ENCODE data around the gene ZNF415. TPM values are rescaled to one million over a fixed set of nuclear protein-coding genes. Genes with fewer than 3 reads are reported as not detected.

ZNF415 gene
- total and polyA plus RNA-seq, 5 donors from 2014 or later: 0.49 to 3.4 (median 1.1) TPM; not detected in 2

GRCh38 chr19:53092723-53093122 is 40.0 kb downstream of the ZNF415 start:
- H3K4me1 Mint-ChIP-seq: peaks cover 0 to 30% (median 8%) of the 10 kb centered on the region in 4 donors
- Histone ChIP-seq H3K4me1 (ENCODE audit: control insufficient read depth, insufficient read depth, low read length, poor library complexity, severe bottlenecking) (no peaks in the 10 kb centered on the region), H3K36me3 (ENCODE audit: control insufficient read depth, insufficient read depth, low read length) (peaks cover 54% of the 10 kb centered on the region), H3K9me3 (ENCODE audit: control insufficient read depth in 2 of 2, low read length in 2 of 2) (peaks cover 4 to 14% of the 10 kb centered on the region in 2 experiments), H3K27ac (ENCODE audit: insufficient read depth, low read length, poor library complexity, severe bottlenecking) (no peak overlapping the region), H3K4me3 (ENCODE audit: low read depth, low read length) (no peak overlapping the region), H3K27me3 (ENCODE audit: control insufficient read depth, insufficient read depth, low read length) (no peaks in the 10 kb centered on the region)
- no peak for ATAC-seq (ENCODE audit: low read depth in 2 of 2)
- no peak for DNase-seq
- H3K27me3 Mint-ChIP-seq: no peaks in the 10 kb centered on the region
- no peak overlapping the region for H3K27ac Mint-ChIP-seq
- peaks cover 0 to 22% (median 4%) of the 10 kb centered on the region in 7 donors for H3K9me3 Mint-ChIP-seq
- peaks cover 59% of the 10 kb centered on the region for H3K36me3 Mint-ChIP-seq
- H3K4me3 Mint-ChIP-seq: no peak overlapping the region

DNA sequence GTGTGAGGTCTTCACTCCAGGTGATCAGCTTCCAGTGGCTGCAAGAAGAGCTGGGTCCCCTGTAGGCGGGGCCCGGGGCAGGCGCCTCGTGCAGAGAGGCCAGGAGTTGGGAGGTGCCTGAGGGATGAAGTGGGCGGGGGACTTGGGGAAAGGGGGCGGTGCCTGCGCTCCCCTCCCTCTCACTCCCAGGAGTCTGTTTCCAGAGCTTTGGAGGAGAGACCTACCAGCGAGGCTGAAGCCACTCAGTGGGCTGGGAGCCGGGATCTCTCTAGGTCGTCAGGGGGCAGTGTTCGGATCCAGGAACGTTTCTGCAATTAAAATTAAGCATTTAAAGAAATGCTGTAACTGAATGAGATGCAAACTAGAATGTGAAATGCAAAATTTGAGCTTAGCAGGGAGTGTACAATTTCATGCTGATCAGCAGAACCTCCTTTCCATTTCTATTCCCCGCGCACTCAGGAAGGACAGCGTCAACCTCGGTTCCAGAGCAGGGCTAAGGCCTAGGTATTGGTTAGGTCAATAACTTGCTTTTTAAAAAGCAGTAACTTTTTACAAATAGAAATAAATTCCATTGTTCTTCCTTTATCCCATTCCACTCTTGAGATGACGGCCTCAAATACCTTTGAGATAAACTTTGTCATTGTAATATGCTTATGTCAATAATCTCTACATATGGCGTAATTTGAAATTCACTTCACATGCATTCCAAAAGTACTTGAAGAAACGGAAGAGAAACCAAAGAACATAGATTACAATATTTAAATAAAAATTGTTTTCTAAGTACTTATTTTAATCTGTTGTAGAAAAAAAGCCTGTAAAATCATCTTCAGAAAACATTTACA is 41.1 kb downstream of the ZNF415 start:
- Mint-ChIP-seq H3K27ac (peak overlapping the region in 1 of 3 donors; percentile 71), H3K9me3 (peaks cover 0 to 23% (median 4%) of the 10 kb centered on the region in 7 donors), H3K27me3 (no peaks in the 10 kb centered on the region), H3K36me3 (peaks cover 61% of the 10 kb centered on the region), H3K4me1 (peaks cover 0 to 31% (median 9%) of the 10 kb centered on the region in 4 donors), H3K4me3 (peak overlapping the region in 1 of 4 donors; percentile 16)
- H3K4me1 ChIP-seq (ENCODE audit: control insufficient read depth, insufficient read depth, low read length, poor library complexity, severe bottlenecking): no peaks in the 10 kb centered on the region
- no peak for ATAC-seq (ENCODE audit: low read depth in 2 of 2)
- H3K9me3 ChIP-seq (ENCODE audit: control insufficient read depth in 2 of 2, low read length in 2 of 2): peaks cover 0 to 14% of the 10 kb centered on the region in 2 experiments
- no peaks in the 10 kb centered on the region for H3K27me3 ChIP-seq (ENCODE audit: control insufficient read depth, insufficient read depth, low read length)
- H3K4me3 ChIP-seq (ENCODE audit: low read depth, low read length): no peak overlapping the region
- DNase-seq: no peak
- H3K27ac ChIP-seq (ENCODE audit: insufficient read depth, low read length, poor library complexity, severe bottlenecking): no peak overlapping the region
- H3K36me3 ChIP-seq (ENCODE audit: control insufficient read depth, insufficient read depth, low read length): peaks cover 57% of the 10 kb centered on the region

DNA sequence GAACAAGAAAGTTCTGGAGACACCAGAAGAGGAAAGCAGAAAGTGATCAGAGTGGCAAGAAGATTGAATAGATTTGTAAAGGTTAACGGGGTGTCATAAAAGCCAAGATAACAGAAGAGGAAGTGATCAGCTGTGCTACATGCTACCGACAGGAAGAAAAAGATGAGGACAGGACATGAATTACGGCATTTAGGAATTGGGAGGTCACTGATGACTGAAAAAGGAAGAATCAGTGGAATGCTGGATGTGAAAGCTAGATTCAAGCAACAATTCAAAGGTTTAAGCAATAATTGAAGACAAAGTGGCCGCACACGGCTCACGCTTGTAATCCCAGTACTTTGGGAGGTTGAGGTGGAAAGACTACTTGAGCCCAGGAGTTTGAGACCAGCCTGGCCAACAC is 44.6 kb downstream of the ZNF415 start:
- H3K9me3 ChIP-seq (ENCODE audit: control insufficient read depth in 2 of 2, low read length in 2 of 2): peaks cover 12 to 16% of the 10 kb centered on the region in 2 experiments
- no peak overlapping the region for H3K4me3 ChIP-seq (ENCODE audit: low read depth, low read length)
- peaks cover 72% of the 10 kb centered on the region for H3K36me3 Mint-ChIP-seq
- no peaks in the 10 kb centered on the region for H3K4me1 ChIP-seq (ENCODE audit: control insufficient read depth, insufficient read depth, low read length, poor library complexity, severe bottlenecking)
- DNase-seq (no peak), ATAC-seq (ENCODE audit: low read depth in 2 of 2) (no peak)
- no peak overlapping the region for H3K4me3 Mint-ChIP-seq
- H3K9me3 Mint-ChIP-seq: peaks cover 0 to 24% (median 11%) of the 10 kb centered on the region in 7 donors
- no peak overlapping the region for H3K27ac ChIP-seq (ENCODE audit: insufficient read depth, low read length, poor library complexity, severe bottlenecking)
- H3K36me3 ChIP-seq (ENCODE audit: control insufficient read depth, insufficient read depth, low read length): peaks cover 78% of the 10 kb centered on the region
- H3K27me3 ChIP-seq (ENCODE audit: control insufficient read depth, insufficient read depth, low read length): no peaks in the 10 kb centered on the region
- peaks cover 0 to 21% (median 9%) of the 10 kb centered on the region in 4 donors for H3K4me1 Mint-ChIP-seq
- peak overlapping the region in 1 of 3 donors; percentile 14 for H3K27ac Mint-ChIP-seq
- no peaks in the 10 kb centered on the region for H3K27me3 Mint-ChIP-seq

GRCh38 chr19:53086949-53087348 is 45.8 kb downstream of the ZNF415 start:
- Mint-ChIP-seq H3K27ac (peak overlapping the region in 1 of 3 donors; percentile 27), H3K9me3 (peaks cover 0 to 25% (median 14%) of the 10 kb centered on the region in 7 donors), H3K4me1 (peaks cover 0 to 22% (median 9%) of the 10 kb centered on the region in 4 donors), H3K36me3 (peaks cover 76% of the 10 kb centered on the region), H3K4me3 (no peak overlapping the region), H3K27me3 (no peaks in the 10 kb centered on the region)
- H3K27me3 ChIP-seq (ENCODE audit: control insufficient read depth, insufficient read depth, low read length): no peaks in the 10 kb centered on the region
- peaks cover 14 to 28% of the 10 kb centered on the region in 2 experiments for H3K9me3 ChIP-seq (ENCODE audit: control insufficient read depth in 2 of 2, low read length in 2 of 2)
- no peak overlapping the region for H3K4me3 ChIP-seq (ENCODE audit: low read depth, low read length)
- DNase-seq: no peak
- no peak overlapping the region for H3K27ac ChIP-seq (ENCODE audit: insufficient read depth, low read length, poor library complexity, severe bottlenecking)
- no peak for ATAC-seq (ENCODE audit: low read depth in 2 of 2)
- no peaks in the 10 kb centered on the region for H3K4me1 ChIP-seq (ENCODE audit: control insufficient read depth, insufficient read depth, low read length, poor library complexity, severe bottlenecking)
- H3K36me3 ChIP-seq (ENCODE audit: control insufficient read depth, insufficient read depth, low read length): peaks cover 85% of the 10 kb centered on the region

DNA sequence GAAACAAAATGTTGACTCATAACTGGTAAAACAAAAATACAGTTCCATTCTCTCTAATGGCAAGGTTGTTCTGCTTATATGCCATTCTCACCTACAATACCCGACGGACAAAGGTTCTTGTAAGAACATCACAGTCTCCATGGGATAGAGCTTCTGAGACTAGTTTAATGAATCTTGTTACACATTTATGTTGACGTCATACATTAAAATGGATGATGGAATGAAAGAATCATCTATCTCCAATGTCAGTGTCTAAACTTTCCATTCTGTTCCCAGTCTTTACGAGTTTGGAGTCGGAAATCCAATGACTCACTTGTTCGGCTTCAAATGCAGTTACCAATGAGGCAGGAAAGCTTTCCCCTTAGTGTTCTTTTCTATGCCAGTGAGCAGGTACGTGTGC is 47.2 kb downstream of the ZNF415 start:
- Mint-ChIP-seq H3K27me3 (no peaks in the 10 kb centered on the region), H3K9me3 (peaks cover 0 to 34% (median 23%) of the 10 kb centered on the region in 7 donors), H3K36me3 (peaks cover 84% of the 10 kb centered on the region), H3K4me3 (no peak overlapping the region), H3K4me1 (peaks cover 0 to 21% (median 8%) of the 10 kb centered on the region in 4 donors), H3K27ac (peak overlapping the region in 1 of 3 donors; percentile 32)
- Histone ChIP-seq H3K36me3 (ENCODE audit: control insufficient read depth, insufficient read depth, low read length) (peaks cover 82% of the 10 kb centered on the region), H3K27ac (ENCODE audit: insufficient read depth, low read length, poor library complexity, severe bottlenecking) (no peak overlapping the region), H3K4me3 (ENCODE audit: low read depth, low read length) (no peak overlapping the region), H3K4me1 (ENCODE audit: control insufficient read depth, insufficient read depth, low read length, poor library complexity, severe bottlenecking) (no peaks in the 10 kb centered on the region), H3K9me3 (ENCODE audit: control insufficient read depth in 2 of 2, low read length in 2 of 2) (peaks cover 23 to 42% of the 10 kb centered on the region in 2 experiments), H3K27me3 (ENCODE audit: control insufficient read depth, insufficient read depth, low read length) (no peaks in the 10 kb centered on the region)
- no peak for DNase-seq
- ATAC-seq (ENCODE audit: low read depth in 2 of 2): no peak

- peaks cover 40 to 68% of the 10 kb centered on the region in 2 experiments for H3K9me3 ChIP-seq (ENCODE audit: control insufficient read depth in 2 of 2, low read length in 2 of 2)
These were observed 49.8 kb downstream of the ZNF415 start for GRCh38 chr19:53082929-53083328.

DNA sequence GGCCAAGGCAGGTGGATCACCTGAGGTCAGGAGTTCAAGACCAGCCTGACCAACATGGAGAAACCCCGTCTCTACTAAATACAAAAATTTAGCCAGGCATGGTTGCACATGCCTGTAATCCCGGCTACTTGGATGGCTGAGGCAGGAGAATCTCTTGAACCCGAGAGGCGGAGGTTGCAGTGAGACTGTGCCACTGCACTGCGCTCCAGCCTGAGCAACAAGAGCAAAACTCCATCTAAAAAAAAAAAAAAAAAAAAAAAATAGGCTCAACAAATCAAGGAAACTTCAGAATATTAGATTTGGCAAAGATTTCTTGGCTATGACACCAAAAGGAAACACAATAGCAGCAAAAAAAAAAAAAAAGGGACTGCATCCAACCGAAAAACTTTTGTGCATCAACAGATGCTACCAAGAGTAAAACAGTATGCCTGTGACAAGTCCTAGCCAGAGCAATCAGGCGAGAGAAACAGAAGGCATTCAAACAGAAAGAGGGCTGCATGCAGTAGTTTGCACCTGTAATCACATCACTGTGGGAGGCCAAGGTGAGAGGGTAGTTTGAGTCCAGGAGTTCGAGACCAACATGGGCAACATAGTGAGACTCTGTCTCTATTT is 53.3 kb downstream of the ZNF415 start:
- H3K27ac ChIP-seq (ENCODE audit: insufficient read depth, low read length, poor library complexity, severe bottlenecking): no peak overlapping the region
- no peaks in the 10 kb centered on the region for H3K4me1 ChIP-seq (ENCODE audit: control insufficient read depth, insufficient read depth, low read length, poor library complexity, severe bottlenecking)
- H3K27me3 Mint-ChIP-seq: no peaks in the 10 kb centered on the region
- peaks cover 84% of the 10 kb centered on the region for H3K36me3 Mint-ChIP-seq
- H3K4me3 ChIP-seq (ENCODE audit: low read depth, low read length): no peak overlapping the region
- H3K27ac Mint-ChIP-seq: no peak overlapping the region
- H3K9me3 Mint-ChIP-seq: peaks cover 7 to 89% (median 47%) of the 10 kb centered on the region in 7 donors
- peaks cover 76% of the 10 kb centered on the region for H3K36me3 ChIP-seq (ENCODE audit: control insufficient read depth, insufficient read depth, low read length)
- H3K27me3 ChIP-seq (ENCODE audit: control insufficient read depth, insufficient read depth, low read length): no peaks in the 10 kb centered on the region
- H3K4me3 Mint-ChIP-seq: no peak overlapping the region
- H3K9me3 ChIP-seq (ENCODE audit: control insufficient read depth in 2 of 2, low read length in 2 of 2): peaks cover 64 to 95% of the 10 kb centered on the region in 2 experiments
- no peak for DNase-seq
- peaks cover 0 to 9% (median 4%) of the 10 kb centered on the region in 4 donors for H3K4me1 Mint-ChIP-seq
- ATAC-seq (ENCODE audit: low read depth in 2 of 2): no peak

More at GRCh38 chr19:53082929-53083328, 49.8 kb downstream of the ZNF415 start:
- Histone ChIP-seq H3K27me3 (ENCODE audit: control insufficient read depth, insufficient read depth, low read length) (no peaks in the 10 kb centered on the region), H3K4me1 (ENCODE audit: control insufficient read depth, insufficient read depth, low read length, poor library complexity, severe bottlenecking) (no peaks in the 10 kb centered on the region), H3K27ac (ENCODE audit: insufficient read depth, low read length, poor library complexity, severe bottlenecking) (no peak overlapping the region), H3K36me3 (ENCODE audit: control insufficient read depth, insufficient read depth, low read length) (peaks cover 83% of the 10 kb centered on the region), H3K4me3 (ENCODE audit: low read depth, low read length) (no peak overlapping the region)
- H3K4me3 Mint-ChIP-seq: no peak overlapping the region
- no peaks in the 10 kb centered on the region for H3K27me3 Mint-ChIP-seq
- peaks cover 0 to 18% (median 6%) of the 10 kb centered on the region in 4 donors for H3K4me1 Mint-ChIP-seq
- H3K27ac Mint-ChIP-seq: no peak overlapping the region
- ATAC-seq (ENCODE audit: low read depth in 2 of 2): no peak
- H3K36me3 Mint-ChIP-seq: peaks cover 89% of the 10 kb centered on the region
- no peak for DNase-seq
- H3K9me3 Mint-ChIP-seq: peaks cover 2 to 58% (median 33%) of the 10 kb centered on the region in 7 donors

Data from CD4-positive, CD25-positive, alpha-beta regulatory T cell (primary cell).